ENCODE measurements around the gene RAB27A. TPM values are rescaled to one million over a fixed set of nuclear protein-coding genes. Genes with fewer than 3 reads are reported as not detected.

RAB27A gene
- total and polyA plus RNA-seq, 9 of the 15 experiments (the other 6 are each of a cell fraction or from before 2014, with no cell fraction given): 31.5 to 171 (median 80.4) TPM

GRCh38 chr15:55250392-55250791 is 39.2 kb downstream of the RAB27A start (continued):
- TF ChIP-seq DDX20 (tag; IDR thresholded peaks at IDR 0.05; ENCODE audit: low read depth): 0 out of 2 replicates have a peak, but pooled peaks have one; percentile 35
- TF ChIP-seq CEBPB (tag; IDR thresholded peaks at IDR 0.05): peak; percentile 97
- 0 out of 4 replicates have a peak, but pooled peaks of 1 of the 2 experiments have one; percentile 26 for TF ChIP-seq MAZ (CRISPR knock-in tag; conservative IDR thresholded peaks at IDR 0.05 in 1 of 2, IDR thresholded peaks at IDR 0.05 in 1 of 2)
- no peak for TF ChIP-seq TAF1 (IDR thresholded peaks at IDR 0.05; ENCODE audit: control insufficient read depth, extremely low read depth, insufficient read depth, low read length, severe bottlenecking)
- TF ChIP-seq PYGO2 (tag; IDR thresholded peaks at IDR 0.05): no peak
- TF ChIP-seq FOXP1 (CRISPR knock-in tag; IDR thresholded peaks at IDR 0.05): no peak
- TF ChIP-seq ZNF324 (CRISPR knock-in tag; IDR thresholded peaks at IDR 0.05): no peak
- no peak for TF ChIP-seq TEAD4 (IDR thresholded peaks at IDR 0.05; ENCODE audit: low read length)
- TF ChIP-seq TEAD4 (CRISPR knock-in tag; IDR thresholded peaks at IDR 0.05; ENCODE audit: borderline replicate concordance): no peak
- TF ChIP-seq ZNF766 (CRISPR knock-in tag; conservative IDR thresholded peaks at IDR 0.05): 0 out of 2 replicates have a peak, but pooled peaks have one; percentile 35
- no peak for TF ChIP-seq FOXJ2 (tag; IDR thresholded peaks at IDR 0.05)
- no peak for TF ChIP-seq ADNP (tag; IDR thresholded peaks at IDR 0.05)
- TF ChIP-seq ETS1 (conservative IDR thresholded peaks at IDR 0.05; ENCODE audit: control insufficient read depth, low read depth, low read length): no peak
- no peak for TF ChIP-seq ZEB2 (IDR thresholded peaks at IDR 0.05)
- TF ChIP-seq, protein P1, sequence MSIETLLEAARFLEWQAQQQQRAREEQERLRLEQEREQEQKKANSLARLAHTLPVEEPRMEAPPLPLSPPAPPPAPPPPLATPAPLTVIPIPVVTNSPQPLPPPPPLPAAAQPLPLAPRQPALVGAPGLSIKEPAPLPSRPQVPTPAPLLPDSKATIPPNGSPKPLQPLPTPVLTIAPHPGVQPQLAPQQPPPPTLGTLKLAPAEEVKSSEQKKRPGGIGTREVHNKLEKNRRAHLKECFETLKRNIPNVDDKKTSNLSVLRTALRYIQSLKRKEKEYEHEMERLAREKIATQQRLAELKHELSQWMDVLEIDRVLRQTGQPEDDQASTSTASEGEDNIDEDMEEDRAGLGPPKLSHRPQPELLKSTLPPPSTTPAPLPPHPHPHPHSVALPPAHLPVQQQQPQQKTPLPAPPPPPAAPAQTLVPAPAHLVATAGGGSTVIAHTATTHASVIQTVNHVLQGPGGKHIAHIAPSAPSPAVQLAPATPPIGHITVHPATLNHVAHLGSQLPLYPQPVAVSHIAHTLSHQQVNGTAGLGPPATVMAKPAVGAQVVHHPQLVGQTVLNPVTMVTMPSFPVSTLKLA (conservative IDR thresholded peaks at IDR 0.05): peak in 1 of 2 experiments; percentile 39; a peak in 1 of 4 replicates
- TF ChIP-seq CGGBP1 (CRISPR knock-in tag; IDR thresholded peaks at IDR 0.05): no peak
- TF ChIP-seq, protein P2, sequence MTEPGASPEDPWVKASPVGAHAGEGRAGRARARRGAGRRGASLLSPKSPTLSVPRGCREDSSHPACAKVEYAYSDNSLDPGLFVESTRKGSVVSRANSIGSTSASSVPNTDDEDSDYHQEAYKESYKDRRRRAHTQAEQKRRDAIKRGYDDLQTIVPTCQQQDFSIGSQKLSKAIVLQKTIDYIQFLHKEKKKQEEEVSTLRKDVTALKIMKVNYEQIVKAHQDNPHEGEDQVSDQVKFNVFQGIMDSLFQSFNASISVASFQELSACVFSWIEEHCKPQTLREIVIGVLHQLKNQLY (CRISPR knock-in tag; conservative IDR thresholded peaks at IDR 0.05): no peak
- TF ChIP-seq ZFP30 (CRISPR knock-in tag; IDR thresholded peaks at IDR 0.05; ENCODE audit: borderline replicate concordance): no peak
- TF ChIP-seq EHMT2 (IDR thresholded peaks at IDR 0.05): no peak
- TF ChIP-seq ZNF717 (CRISPR knock-in tag; IDR thresholded peaks at IDR 0.05): no peak
